ENCODE results near the gene ALAD.

ALAD gene

GRCh38 chr9:113428062-113428615 is 27.1 kb upstream of the ALAD start:
- TF ChIP-seq, protein P1, sequence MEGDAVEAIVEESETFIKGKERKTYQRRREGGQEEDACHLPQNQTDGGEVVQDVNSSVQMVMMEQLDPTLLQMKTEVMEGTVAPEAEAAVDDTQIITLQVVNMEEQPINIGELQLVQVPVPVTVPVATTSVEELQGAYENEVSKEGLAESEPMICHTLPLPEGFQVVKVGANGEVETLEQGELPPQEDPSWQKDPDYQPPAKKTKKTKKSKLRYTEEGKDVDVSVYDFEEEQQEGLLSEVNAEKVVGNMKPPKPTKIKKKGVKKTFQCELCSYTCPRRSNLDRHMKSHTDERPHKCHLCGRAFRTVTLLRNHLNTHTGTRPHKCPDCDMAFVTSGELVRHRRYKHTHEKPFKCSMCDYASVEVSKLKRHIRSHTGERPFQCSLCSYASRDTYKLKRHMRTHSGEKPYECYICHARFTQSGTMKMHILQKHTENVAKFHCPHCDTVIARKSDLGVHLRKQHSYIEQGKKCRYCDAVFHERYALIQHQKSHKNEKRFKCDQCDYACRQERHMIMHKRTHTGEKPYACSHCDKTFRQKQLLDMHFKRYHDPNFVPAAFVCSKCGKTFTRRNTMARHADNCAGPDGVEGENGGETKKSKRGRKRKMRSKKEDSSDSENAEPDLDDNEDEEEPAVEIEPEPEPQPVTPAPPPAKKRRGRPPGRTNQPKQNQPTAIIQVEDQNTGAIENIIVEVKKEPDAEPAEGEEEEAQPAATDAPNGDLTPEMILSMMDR (IDR thresholded peaks at IDR 0.05; ENCODE audit: control insufficient read depth, insufficient read depth, low read depth, low read length, missing control alignments) = no peak
- H3K4me3 ChIP-seq (ENCODE audit: control insufficient read depth, low read depth, low read length) = no peak overlapping the region
- DNase-seq (ENCODE audit: low read depth) = no peak

GRCh38 chr9:113427629-113428028 is 26.5 kb upstream of the ALAD start:
- no peak for DNase-seq (ENCODE audit: low read depth)
- H3K4me3 ChIP-seq (ENCODE audit: control insufficient read depth, low read depth, low read length) = no peak overlapping the region
- TF ChIP-seq, protein P1 (IDR thresholded peaks at IDR 0.05; ENCODE audit: control insufficient read depth, insufficient read depth, low read depth, low read length, missing control alignments) = no peak

DNA sequence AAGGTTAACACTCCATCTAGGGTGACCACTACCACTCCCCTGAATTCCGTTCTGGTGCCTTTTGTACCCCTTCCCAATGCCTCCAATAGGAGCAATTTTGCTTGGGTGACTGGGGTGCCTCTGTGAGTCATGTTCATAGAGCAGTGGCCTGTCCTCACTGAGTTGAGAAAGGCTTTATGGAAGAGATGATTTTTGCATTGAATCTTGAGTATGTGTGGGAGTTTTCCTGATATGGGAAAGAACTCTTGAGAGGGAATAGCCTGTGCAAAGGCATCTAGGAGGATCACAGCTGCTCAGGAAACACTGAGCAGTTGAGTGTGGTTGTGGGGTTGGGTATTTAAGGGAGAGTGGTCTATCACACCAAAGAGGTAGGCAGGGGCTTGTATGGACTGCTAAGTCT is 25.6 kb upstream of the ALAD start:
- TF ChIP-seq, protein P1 (IDR thresholded peaks at IDR 0.05; ENCODE audit: control insufficient read depth, insufficient read depth, low read depth, low read length, missing control alignments) = no peak
- no peak overlapping the region for H3K4me3 ChIP-seq (ENCODE audit: control insufficient read depth, low read depth, low read length)
- DNase-seq (ENCODE audit: low read depth) = no peak

- DNase-seq (ENCODE audit: low read depth) = no peak
- TF ChIP-seq, protein P1 (IDR thresholded peaks at IDR 0.05; ENCODE audit: control insufficient read depth, insufficient read depth, low read depth, low read length, missing control alignments) = no peak
- H3K4me3 ChIP-seq (ENCODE audit: control insufficient read depth, low read depth, low read length) = no peak overlapping the region
These were observed 24.0 kb upstream of the ALAD start for GRCh38 chr9:113425072-113425471.

GRCh38 chr9:113421726-113422125 is 20.6 kb upstream of the ALAD start:
- TF ChIP-seq, protein P1 (IDR thresholded peaks at IDR 0.05; ENCODE audit: control insufficient read depth, insufficient read depth, low read depth, low read length, missing control alignments) = no peak
- no peak for DNase-seq (ENCODE audit: low read depth)
- no peak overlapping the region for H3K4me3 ChIP-seq (ENCODE audit: control insufficient read depth, low read depth, low read length)

DNA sequence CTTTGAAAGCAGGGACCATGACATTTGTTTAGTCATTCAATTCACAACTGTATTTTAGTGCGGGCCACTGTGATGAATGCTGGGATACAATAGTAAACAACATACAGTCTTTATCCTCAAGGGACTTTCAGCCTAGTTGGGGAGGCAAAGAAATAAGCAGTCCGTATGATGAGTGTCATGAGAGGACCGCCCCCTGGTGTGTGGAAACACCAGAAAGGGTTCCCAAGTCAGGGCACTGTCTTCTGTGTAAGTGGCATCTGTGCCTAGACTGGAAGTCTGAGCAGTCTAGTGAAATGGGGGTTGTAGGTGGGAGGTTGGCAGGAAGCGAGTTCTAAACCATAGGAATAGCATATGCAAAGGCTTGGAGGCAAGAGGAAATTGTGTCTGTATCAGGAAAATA is 16.3 kb upstream of the ALAD start:
- TF ChIP-seq, protein P1 (IDR thresholded peaks at IDR 0.05; ENCODE audit: control insufficient read depth, insufficient read depth, low read depth, low read length, missing control alignments) = no peak
- no peak for DNase-seq (ENCODE audit: low read depth)
- no peak overlapping the region for H3K4me3 ChIP-seq (ENCODE audit: control insufficient read depth, low read depth, low read length)

All from AG09309 (cell line).